B cell (primary cell): ENCODE measurements around the gene SPPL3. TPM values are rescaled to one million over a fixed set of nuclear protein-coding genes. Genes with fewer than 3 reads are reported as not detected.

Source experiments
- ATAC-seq: fragments of 200-7000 bp; cut with Tn5 transposase; one replicate; pipeline ENCODE4 v1.10.0; 2021; ENCODE audit warnings: low read depth, mild to moderate bottlenecking, moderate number of reproducible peaks, moderate library complexity
- CTCF ChIA-PET: fragments of 350-600 bp; sonication (Branson Sonifier 250); formaldehyde crosslinking; loops from one replicate; lab custom pipeline; 2021; ENCODE audit warnings: antibody characterized with exemption, inconsistent platforms; lab: Charles Lee
- POLR2A ChIA-PET: fragments of 350-600 bp; sonication (Branson Sonifier 250); formaldehyde crosslinking; loops from one replicate; lab custom pipeline; 2021; ENCODE audit warnings: antibody characterized with exemption; lab: Charles Lee
- DNase-seq: peaks from one replicate; pipeline ENCODE4 v3.0.0; 2013
- H2AFZ ChIP-seq: 2 replicates; pipeline ENCODE4 v1.6.1; 2012; ENCODE audit warnings: mild to moderate bottlenecking, low read depth, low read length; ENCODE audit not compliant: insufficient read depth, poor library complexity, severe bottlenecking
- H3K27ac ChIP-seq, 2 donors: 1 replicate in 1 of 2; 2 replicates in 1 of 2; pipeline ENCODE4 v1.5.1; 2012 to 2013; ENCODE audit warnings: low read length in 2 of 2, mild to moderate bottlenecking in 2 of 2, moderate library complexity in 1 of 2
- H3K27me3 ChIP-seq, 4 experiments: fragments of 200-600 bp in 1 of 4; sonication (generic) in 1 of 4; replicated peaks in 1 of 4; 1 replicate in 2 of 4; 2 replicates in 2 of 4; pipeline versions ENCODE4 v1.6.1 to v1.7.0; 2013 to 2016; ENCODE audit warnings: low read length in 3 of 4, mild to moderate bottlenecking in 2 of 4, mixed read lengths in 1 of 4, moderate library complexity in 1 of 4; ENCODE audit not compliant: insufficient read depth in 4 of 4, control insufficient read depth in 3 of 4; ENCODE audit errors: control extremely low read depth in 1 of 4
- H3K36me3 ChIP-seq, 2 experiments: replicated peaks in 1 of 2; 1 replicate in 1 of 2; 2 replicates in 1 of 2; pipeline versions ENCODE4 v1.6.1 to v1.7.1; 2013; ENCODE audit warnings: low read length in 1 of 2; ENCODE audit not compliant: insufficient read depth in 2 of 2, control insufficient read depth in 1 of 2; ENCODE audit errors: control extremely low read depth in 1 of 2, extremely low read depth in 1 of 2
- H3K4me1 ChIP-seq, 2 donors: fragments of 200-600 bp in 1 of 2; sonication (generic) in 1 of 2; 1 replicate in 1 of 2; 2 replicates in 1 of 2; pipeline versions ENCODE4 v1.5.1 to v1.6.1; 2013 to 2017; ENCODE audit warnings: low read length in 2 of 2; ENCODE audit not compliant: control insufficient read depth in 2 of 2, insufficient read depth in 2 of 2
- H3K4me2 ChIP-seq: replicated peaks from 2 replicates; pipeline ENCODE3; 2012; ENCODE audit warnings: mild to moderate bottlenecking, low read depth, low read length; ENCODE audit not compliant: poor library complexity, severe bottlenecking
- H3K4me3 ChIP-seq, 5 experiments: fragments of 200-600 bp in 1 of 5; sonication (generic) in 1 of 5; 1 replicate in 3 of 5; 2 replicates in 2 of 5; pipeline versions ENCODE4 v1.5.1 to v1.7.0; 2011 to 2016; ENCODE audit warnings: low read length in 4 of 5, mild to moderate bottlenecking in 4 of 5, low read depth in 2 of 5, control low read depth in 1 of 5, moderate library complexity in 1 of 5; ENCODE audit not compliant: insufficient read depth in 1 of 5; ENCODE audit errors: control extremely low read depth in 1 of 5, extremely low read depth in 1 of 5
- H3K79me2 ChIP-seq: fragments of 200-600 bp; sonication (generic); one replicate; pipeline ENCODE4 v1.6.0; 2016; ENCODE audit warnings: low read length; ENCODE audit not compliant: control insufficient read depth, insufficient read depth
- H3K9ac ChIP-seq: fragments of 200-600 bp; sonication (generic); 2 replicates; pipeline ENCODE4 v1.6.1; 2017; ENCODE audit warnings: mild to moderate bottlenecking, low read length, moderate library complexity
- H3K9me3 ChIP-seq, 3 donors: one replicate each; pipeline versions ENCODE4 v1.6.1 to v1.7.1; 2013; ENCODE audit warnings: low read length in 2 of 3; ENCODE audit not compliant: control insufficient read depth in 2 of 3, insufficient read depth in 1 of 3; ENCODE audit errors: control extremely low read depth in 1 of 3
- H4K20me1 ChIP-seq: 2 replicates; pipeline ENCODE4 v1.6.0; 2012; ENCODE audit warnings: mild to moderate bottlenecking, low read length; ENCODE audit not compliant: insufficient read depth, control insufficient read depth, poor library complexity, severe bottlenecking
- H3K27ac Mint-ChIP-seq: one replicate; pipeline ENCODE4 v1.8.0; 2021; ENCODE audit warnings: mixed read lengths
- H3K27me3 Mint-ChIP-seq: one replicate; pipeline ENCODE4 v1.8.0; 2021; ENCODE audit warnings: mixed read lengths
- H3K4me1 Mint-ChIP-seq: one replicate; pipeline ENCODE4 v1.8.0; 2021; ENCODE audit warnings: mixed read lengths
- H3K4me3 Mint-ChIP-seq: one replicate; pipeline ENCODE4 v1.8.0; 2021; ENCODE audit warnings: mixed read lengths
- H3K9me3 Mint-ChIP-seq: one replicate; pipeline ENCODE4 v1.8.0; 2022; ENCODE audit warnings: mixed read lengths; ENCODE audit not compliant: insufficient read depth
- CTCF ChIP-seq: fragments of 200-600 bp; IDR thresholded peaks from one replicate; pipeline ENCODE4 v1.8.0; 2022; ENCODE audit warnings: antibody characterized with exemption, mild to moderate bottlenecking
- EZH2 ChIP-seq: IDR thresholded peaks from 2 replicates; pipeline ENCODE4 v1.6.1; 2012; ENCODE audit warnings: borderline replicate concordance, low read depth, mild to moderate bottlenecking, moderate library complexity, low read length; ENCODE audit not compliant: insufficient read depth, poor library complexity, severe bottlenecking
- WGBS: methylation state at CpG from one replicate; pipeline ENCODE4 v1.1.5; 2013; ENCODE audit warnings: missing lambda C conversion rate; ENCODE audit not compliant: insufficient coverage; 5-methylcytosine and 5-hydroxymethylcytosine counted together
- intact Hi-C: fragments of 100-400 bp; cut with micrococcal nuclease; formaldehyde crosslinking; loops from one replicate; pipeline ENCODE4 v1.10.0; 2022
- polyA plus RNA-seq: library from polyadenylated mRNA; depleted of rRNA; stranded (reverse); fragments of >200 nt; gene quantifications from 2 replicates; pipeline ENCODE4 v1.2.3, GENCODE V29; 2012
- total RNA-seq, 2 donors: library from RNA; stranded (reverse); fragments of 120-200 nt in 1 of 2; gene quantifications; 1 replicate in 1 of 2; 2 replicates in 1 of 2; pipeline versions ENCODE4 v1.2.3 to v1.2.4, GENCODE V29; 2013 to 2022

The SPPL3 gene
- total and polyA plus RNA-seq, 2 donors (not counting 1 experiment from before 2014, with no cell fraction given), result 12.3 to 43.6 TPM

DNA sequence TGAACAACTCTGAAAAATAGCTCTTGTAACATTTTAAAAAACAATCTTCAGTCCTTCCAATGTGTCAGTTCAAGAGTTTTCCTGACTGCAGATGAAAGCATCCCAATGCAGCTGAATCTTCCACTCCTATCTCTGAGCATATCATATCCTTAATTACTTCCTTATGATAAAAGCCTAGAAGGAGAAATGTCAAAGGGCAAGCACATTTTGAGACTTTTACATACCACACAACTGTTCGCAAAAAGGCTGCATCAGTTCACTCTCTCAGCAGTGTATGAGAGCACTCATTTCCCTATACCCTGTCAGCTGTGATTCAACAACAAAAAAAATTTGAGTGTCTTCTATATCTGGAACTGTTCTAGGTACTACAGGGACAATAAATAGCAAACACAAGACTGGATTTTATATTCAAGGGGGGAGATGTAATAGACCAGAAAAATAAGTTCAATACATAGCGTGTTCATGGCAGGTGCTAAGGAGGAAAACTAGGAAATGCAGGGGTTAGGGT lies 112.4 kb downstream of the SPPL3 start:
- WGBS, result no CpG with 5 or more reads among the region's 2 CpGs
- Histone ChIP-seq H2AFZ (no peak overlapping the region), H3K4me3 (no peak overlapping the region), H3K27ac (no peak overlapping the region), H3K27me3 (no peaks in the 10 kb centered on the region), H3K4me1 (no peaks in the 10 kb centered on the region), H3K9ac (no peak overlapping the region), H3K4me2 (no peak overlapping the region), H4K20me1 (peaks cover 10% of the 10 kb centered on the region), H3K79me2 (peaks cover 21% of the 10 kb centered on the region), H3K36me3 (peaks cover 0 to 9% of the 10 kb centered on the region in 2 experiments), H3K9me3 (peaks cover 0 to 15% (median 13%) of the 10 kb centered on the region in 3 donors)
- H3K4me1 Mint-ChIP-seq, result peaks cover 9% of the 10 kb centered on the region
- DNase-seq, result no peak
- H3K27me3 Mint-ChIP-seq, result no peaks in the 10 kb centered on the region
- intact Hi-C loops, result no loop called here
- H3K4me3 Mint-ChIP-seq, result no peak overlapping the region
- no peak for ATAC-seq
- CTCF ChIA-PET, result interaction anchor here (0.6 kb wide), 1 partner anchor 201 kb away, joined by 3 read pairs; no protein-coding TSS in a partner anchor
- no peak for TF ChIP-seq CTCF
- no peak for TF ChIP-seq EZH2
- no peak overlapping the region for H3K27ac Mint-ChIP-seq
- POLR2A ChIA-PET, result no interaction called here
- peaks cover 12% of the 10 kb centered on the region for H3K9me3 Mint-ChIP-seq

- 100% methylated on average over 3 of the region's 5 CpGs for WGBS
Observed at GRCh38 chr12:120790114-120790513, 114.0 kb downstream of the SPPL3 start.

More at GRCh38 chr12:120790114-120790513, 114.0 kb downstream of the SPPL3 start:
- no peak overlapping the region for H2AFZ ChIP-seq
- H3K27me3 ChIP-seq, result no peaks in the 10 kb centered on the region
- H3K4me2 ChIP-seq, result no peak overlapping the region
- H3K4me3 Mint-ChIP-seq, result no peak overlapping the region
- H3K36me3 ChIP-seq, result peaks cover 1 to 9% of the 10 kb centered on the region in 2 experiments
- no peak overlapping the region for H3K9ac ChIP-seq
- H3K27me3 Mint-ChIP-seq, result no peaks in the 10 kb centered on the region
- H3K27ac Mint-ChIP-seq, result no peak overlapping the region
- H3K9me3 ChIP-seq, result peaks cover 0 to 6% (median 3%) of the 10 kb centered on the region in 3 donors
- H3K4me3 ChIP-seq, result no peak overlapping the region
- H4K20me1 ChIP-seq, result peaks cover 10% of the 10 kb centered on the region
- intact Hi-C loops, result no loop called here
- H3K4me1 Mint-ChIP-seq, result peaks cover 9% of the 10 kb centered on the region
- peaks cover 6% of the 10 kb centered on the region for H3K9me3 Mint-ChIP-seq
- no peak overlapping the region for H3K27ac ChIP-seq
- H3K4me1 ChIP-seq, result no peaks in the 10 kb centered on the region
- ATAC-seq (no peak), DNase-seq (no peak)
- POLR2A ChIA-PET, result interaction anchor here (0.6 kb wide), 1 partner anchor 62 kb away, joined by 3 read pairs; no protein-coding TSS in a partner anchor
- no peak for TF ChIP-seq CTCF
- no peak for TF ChIP-seq EZH2
- CTCF ChIA-PET, result interaction anchor here (0.9 kb wide), 1 partner anchor 182 kb away, joined by 3 read pairs; no protein-coding TSS in a partner anchor
- H3K79me2 ChIP-seq, result peaks cover 12% of the 10 kb centered on the region
